GM21360 (cell line): ENCODE data around the gene GSDME.
A peak's percentile ranks its signal among the peaks of the same experiment; 100 is the strongest.
"Not testable (repeated sequence)": the region's sequence is repeated elsewhere in the genome, so short reads cannot be mapped to it uniquely, and the experiment has no call there.

ENCODE experiments used
- ATAC-seq: cut with Tn5 transposase; IDR thresholded peaks from one replicate; pipeline ENCODE4 v1.9.1; 2021; ENCODE audit warnings: mild to moderate bottlenecking, moderate library complexity; ENCODE audit not compliant: unreplicated experiment

The GSDME gene

DNA sequence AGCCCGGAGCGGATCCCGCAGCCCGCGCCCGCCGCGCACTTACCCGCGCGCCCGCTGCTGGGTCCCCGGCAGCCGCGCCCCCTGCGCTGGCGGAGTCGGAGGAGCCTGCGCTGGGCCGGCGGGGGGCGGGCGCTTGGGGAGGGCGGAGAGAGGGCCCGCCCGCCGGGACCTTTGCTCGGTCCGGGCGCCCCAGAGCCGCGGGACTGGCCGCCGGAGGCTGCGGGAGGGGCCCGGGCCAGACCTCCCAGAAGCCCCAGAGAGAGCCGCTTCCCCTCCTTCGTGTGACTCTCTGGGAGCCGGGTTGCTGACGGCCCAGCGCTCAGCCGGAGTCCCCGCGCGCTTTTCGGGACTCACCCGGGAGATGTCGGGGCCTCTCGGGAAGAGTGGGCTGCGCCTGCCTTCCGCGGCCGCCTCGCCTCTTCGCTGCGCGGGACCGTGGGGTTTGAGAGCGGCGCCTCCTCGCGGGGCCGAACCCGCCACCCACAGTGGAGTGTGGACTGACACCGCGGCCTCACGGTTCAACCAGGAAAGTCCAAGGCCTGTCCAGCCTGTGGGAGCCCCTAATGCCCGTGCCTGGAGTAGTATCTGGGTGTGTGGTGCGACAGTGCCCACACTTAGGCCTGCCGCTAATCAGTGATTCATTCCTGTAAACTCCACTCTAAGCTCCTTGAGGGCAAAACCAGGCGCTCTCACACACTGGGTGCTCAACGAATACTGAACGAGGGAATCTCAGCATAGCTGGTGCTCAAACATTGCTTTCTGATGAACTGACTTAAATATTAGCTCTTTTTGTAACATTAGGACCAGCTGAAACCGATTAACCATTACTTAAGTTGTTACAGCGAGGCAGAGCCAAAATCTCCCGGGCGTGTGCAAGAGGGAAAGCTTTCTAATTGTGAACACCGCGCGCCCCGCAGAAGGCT, at the start of gene GSDME:
Gene GSDME (minus strand): TSS at position 112 of the 923 bp plus-strand sequence. CDS start 7,690 bp downstream, outside the sequence.
- ATAC-seq = peak; percentile 57

- ATAC-seq = no peak
Observed at GRCh38 chr7:24802300-24802699, 45.0 kb upstream of the GSDME start.

DNA sequence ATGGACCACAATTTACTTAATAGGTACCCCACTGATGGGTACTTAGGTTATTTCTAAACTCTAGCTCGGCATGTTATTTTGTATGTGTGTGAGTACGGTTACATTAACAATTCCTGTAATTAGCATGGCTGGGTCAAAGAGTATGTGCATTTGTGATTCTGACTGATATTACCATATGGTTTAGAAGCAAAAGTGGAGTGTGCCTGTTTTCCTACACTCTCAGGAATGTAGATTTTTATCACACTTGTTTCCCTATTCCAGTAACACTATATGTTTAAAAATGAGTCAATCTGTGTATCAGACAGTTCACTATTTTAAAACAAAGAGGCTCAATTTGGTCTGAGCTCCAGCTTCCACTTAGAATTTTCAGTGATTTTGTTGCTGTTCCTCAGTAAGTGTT, 44.6 kb upstream of the GSDME start:
- ATAC-seq = no peak

GRCh38 chr7:24800667-24801066, 43.4 kb upstream of the GSDME start:
- ATAC-seq = no peak

- no peak for ATAC-seq
Observed at GRCh38 chr7:24800073-24800472, 42.8 kb upstream of the GSDME start.

GRCh38 chr7:24799506-24799905, 42.2 kb upstream of the GSDME start:
- ATAC-seq = no peak

GRCh38 chr7:24798261-24798660, 41.0 kb upstream of the GSDME start:
- no peak for ATAC-seq

DNA sequence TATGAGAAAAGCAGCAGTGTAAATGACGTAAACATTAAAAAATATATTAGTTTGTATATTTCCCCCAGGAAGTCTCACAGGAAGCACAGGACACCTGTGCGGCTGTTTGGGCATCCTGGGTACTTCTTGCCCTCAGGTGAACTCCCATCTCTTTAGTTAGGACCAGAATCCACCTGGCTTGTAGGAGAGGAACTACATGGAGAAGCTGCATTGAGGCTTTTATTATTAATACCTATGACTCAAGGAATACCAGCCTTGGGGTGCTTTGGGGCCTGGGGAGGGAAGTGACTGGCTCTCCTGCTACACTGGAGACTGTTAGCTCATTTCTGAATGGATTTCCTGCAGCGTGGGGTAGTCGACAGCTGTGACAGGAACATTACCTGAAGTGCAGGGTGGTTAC, 40.0 kb upstream of the GSDME start:
- no peak for ATAC-seq

GRCh38 chr7:24795407-24795767, 38.1 kb upstream of the GSDME start:
- no peak for ATAC-seq

- ATAC-seq = not testable (repeated sequence)
Observed at GRCh38 chr7:24794751-24795406, 37.6 kb upstream of the GSDME start.

DNA sequence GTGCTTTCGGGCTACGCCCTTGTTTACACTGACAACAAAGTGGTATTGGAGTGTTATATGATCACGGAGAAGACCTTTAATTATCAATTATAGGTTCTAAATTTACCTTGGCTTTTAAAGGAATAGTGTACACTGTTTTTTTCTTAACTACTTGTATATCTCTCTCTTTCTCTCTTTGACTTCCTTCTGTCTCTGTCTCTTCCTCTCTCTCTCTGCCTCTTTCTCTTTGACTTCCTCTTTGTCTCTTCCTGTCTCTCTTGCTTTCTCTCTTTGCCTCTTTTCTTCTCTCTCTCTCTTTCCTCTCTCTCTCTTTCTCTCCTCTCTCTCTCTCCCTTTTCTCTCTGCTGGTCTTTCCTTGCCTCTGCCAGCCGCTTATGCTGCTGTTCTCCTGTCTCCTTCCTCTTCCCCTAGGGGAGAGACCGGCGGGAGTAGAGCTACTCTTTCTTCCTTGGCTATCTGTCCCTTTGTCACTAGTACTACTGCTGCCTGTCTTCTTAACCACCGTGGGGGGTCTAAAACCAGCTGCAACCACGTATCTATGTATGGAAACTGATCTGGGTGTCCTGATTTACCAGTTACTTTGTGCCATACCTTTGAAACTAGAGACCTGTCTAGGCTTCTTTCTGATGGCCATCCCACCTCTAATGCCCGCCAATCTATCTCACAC, 36.9 kb upstream of the GSDME start:
- no peak for ATAC-seq

DNA sequence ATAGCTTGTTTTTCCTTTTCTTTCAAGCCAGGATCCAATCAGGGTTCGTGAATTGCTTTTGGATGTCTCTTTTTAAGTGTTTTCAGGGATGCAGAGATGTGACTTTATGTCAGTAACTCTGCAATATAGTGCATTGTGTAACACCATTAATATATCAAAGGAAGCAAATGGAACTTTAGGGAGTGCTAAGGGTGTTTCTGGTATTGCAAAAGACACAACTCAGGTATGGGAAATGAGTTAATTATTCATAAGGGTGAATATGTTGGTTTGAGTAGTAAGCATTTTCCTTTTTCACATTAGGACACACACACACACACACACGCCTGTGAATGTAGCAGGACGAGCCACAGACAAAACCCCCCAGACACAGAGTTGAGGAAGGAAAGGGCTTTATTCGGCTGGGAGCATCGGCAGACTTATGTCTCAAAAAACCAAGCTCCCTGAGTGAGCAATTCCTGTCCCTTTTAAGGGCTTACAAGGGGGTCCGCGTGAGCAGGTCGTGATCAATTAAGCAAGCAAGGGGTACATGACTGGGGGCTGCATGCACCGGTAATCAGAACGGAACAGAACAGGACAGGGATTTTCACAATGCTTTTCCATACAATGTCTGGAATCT, 31.8 kb upstream of the GSDME start:
- ATAC-seq = no peak

- ATAC-seq = no peak
Observed at GRCh38 chr7:24788075-24788474, 30.8 kb upstream of the GSDME start.

- peak; percentile 76 for ATAC-seq
Observed at GRCh38 chr7:24786941-24787340, 29.7 kb upstream of the GSDME start.

- ATAC-seq = no peak
Observed at GRCh38 chr7:24786306-24786705, 29.0 kb upstream of the GSDME start.

- ATAC-seq = no peak
Observed at GRCh38 chr7:24784277-24784676, 27.0 kb upstream of the GSDME start.

GRCh38 chr7:24783698-24784097, 26.4 kb upstream of the GSDME start:
- no peak for ATAC-seq

- no peak for ATAC-seq
Observed at GRCh38 chr7:24781106-24781505, 23.8 kb upstream of the GSDME start.

- no peak for ATAC-seq
Observed at GRCh38 chr7:24779283-24779655, 22.0 kb upstream of the GSDME start.

GRCh38 chr7:24778543-24779282, 21.4 kb upstream of the GSDME start:
- peak; percentile 49 for ATAC-seq

DNA sequence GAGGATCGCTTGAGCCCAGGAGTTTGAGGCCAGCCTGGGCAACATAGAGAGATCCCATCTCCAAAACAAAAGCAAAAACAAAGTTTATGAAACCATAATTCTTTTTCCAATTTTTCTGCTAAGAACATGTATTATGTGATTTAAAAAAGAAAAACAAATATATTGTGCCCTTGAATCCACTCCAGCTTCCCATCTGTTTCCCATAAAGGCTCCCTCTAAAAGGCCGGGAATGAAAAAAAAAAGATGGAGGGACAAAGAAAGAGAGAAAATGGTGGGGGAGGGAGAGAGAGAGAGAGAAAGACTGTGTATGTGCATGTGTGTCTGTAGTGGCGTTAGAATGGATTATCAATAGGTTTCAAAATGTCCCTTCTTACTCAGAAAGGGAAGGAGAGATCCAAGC, 20.5 kb upstream of the GSDME start:
- ATAC-seq = no peak
